Activated T-cell treated with anti-CD3 and anti-CD28 coated beads for 24 hours (primary cell): ENCODE data around the gene NACC2.
"Not testable (repeated sequence)": the region's sequence is repeated elsewhere in the genome, so short reads cannot be mapped to it uniquely, and the experiment has no call there.

ENCODE experiments used
- DNase-seq: peaks from one replicate; pipeline ENCODE4 v3.0.0-alpha.2; 2020; ENCODE audit warnings: low read depth

Gene NACC2

DNA sequence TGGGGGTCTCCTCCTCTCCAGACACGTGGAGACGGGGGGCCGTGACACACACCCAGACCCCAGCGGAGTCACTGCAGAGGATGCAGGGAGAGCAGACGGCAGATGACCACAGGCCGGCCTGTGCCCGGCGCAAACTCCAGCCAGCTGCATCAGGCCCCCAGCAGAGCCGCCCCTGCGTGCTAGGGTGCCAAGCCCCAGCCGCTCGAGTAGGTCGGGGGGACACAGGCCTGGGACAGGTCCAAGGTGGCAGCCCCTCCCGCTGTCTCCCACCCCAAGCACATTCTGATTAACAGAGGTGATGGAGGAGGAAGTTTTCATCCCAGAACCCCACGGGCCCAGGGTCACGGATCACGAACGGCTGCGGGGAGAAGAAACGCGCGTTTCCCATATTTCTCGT, 14.4 kb downstream of the NACC2 start:
- no peak for DNase-seq

DNA sequence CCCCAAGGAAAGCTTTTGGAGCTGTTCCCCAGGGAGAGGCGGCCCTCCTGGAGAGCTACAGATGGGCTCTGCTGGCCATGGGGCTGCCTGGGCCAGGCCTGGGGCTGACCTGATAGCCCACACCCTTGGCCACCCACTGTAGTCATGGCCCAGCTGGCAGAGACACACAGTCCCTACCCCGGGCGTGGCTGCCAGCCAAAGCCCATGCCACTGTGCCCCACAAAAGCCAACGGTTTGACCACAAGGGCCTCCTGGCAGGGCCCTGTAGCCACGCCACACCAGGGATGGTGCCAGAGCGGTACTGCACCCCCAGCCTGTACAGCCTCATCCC, 15.2 kb downstream of the NACC2 start:
- no peak for DNase-seq

DNA sequence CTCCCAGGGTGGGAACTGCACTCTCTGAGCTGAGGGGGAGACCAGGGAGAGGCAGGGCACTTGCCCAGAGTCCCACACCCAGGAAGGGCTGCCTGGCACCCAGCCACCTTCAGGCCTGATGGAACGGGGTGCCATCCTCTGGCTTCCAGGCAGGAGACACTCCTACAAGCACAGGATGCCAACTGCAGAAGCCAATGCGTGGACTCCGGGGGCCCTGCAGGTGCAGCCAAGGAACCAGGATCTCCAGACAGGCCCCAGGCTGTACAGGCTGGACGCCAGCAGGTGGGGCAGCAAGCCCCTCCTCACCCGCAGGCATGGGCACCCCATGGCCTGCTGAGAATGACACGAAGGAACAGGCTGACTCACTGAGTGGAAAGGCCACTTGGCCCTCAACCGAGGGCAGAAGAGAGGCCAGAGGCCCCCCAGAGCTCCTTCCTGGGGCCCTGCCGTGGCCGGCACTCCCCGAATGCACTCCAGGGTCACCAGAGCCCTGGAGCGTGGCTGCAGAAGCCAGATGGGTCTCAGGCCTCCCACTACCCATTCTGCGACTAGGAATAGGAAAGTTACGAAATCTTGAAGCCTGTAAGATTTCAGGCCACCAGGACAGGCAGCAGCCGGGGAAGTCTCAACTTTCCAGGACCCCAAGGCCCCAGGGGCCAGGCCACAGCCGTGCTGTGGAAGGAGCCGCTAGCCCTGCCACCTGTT, 15.7 kb downstream of the NACC2 start:
- no peak for DNase-seq

DNA sequence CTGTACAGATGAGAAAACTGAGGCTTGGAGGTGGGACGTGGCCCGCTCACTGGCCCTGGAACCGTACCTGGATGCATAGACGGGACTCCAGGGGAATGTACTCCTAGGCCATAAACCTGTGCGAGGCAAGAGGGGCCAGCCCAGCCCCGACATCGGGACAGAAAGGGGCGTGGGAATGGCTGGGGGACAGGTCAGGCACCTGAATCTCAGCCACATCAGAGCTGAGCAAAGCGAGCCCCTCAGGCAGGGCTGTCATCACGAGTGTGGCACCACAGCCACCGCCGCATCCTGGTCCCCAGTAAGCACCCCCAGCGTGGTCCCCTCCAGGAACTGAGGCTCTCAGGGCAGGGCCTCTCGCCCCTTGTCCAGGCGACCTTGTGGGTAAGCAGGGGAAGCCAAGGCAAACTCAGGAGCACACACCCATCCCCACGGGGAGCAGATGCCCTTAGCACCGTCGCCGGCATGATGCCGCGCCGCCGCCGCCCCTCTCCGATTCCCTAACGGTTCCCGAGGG, 16.5 kb downstream of the NACC2 start:
- no peak for DNase-seq

DNA sequence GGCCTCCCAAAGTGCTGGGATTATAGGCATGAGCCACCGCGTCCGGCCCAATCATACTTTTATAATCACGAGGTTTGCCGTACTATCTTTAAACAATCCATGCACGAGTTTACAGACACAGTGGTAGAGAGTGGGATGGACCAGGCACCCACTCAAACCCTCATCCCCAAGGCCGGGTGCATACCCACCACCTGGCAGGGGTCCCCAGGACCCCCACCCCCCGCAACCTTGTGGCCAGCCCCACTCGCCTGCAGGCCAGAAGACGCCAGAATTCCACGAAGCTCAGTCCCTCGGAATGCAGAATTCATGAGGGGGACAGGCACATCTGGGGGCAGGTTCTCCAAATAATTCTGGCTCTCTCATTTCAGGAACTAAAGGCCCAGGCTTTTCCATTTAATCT, 17.1 kb downstream of the NACC2 start:
- no peak for DNase-seq

DNA sequence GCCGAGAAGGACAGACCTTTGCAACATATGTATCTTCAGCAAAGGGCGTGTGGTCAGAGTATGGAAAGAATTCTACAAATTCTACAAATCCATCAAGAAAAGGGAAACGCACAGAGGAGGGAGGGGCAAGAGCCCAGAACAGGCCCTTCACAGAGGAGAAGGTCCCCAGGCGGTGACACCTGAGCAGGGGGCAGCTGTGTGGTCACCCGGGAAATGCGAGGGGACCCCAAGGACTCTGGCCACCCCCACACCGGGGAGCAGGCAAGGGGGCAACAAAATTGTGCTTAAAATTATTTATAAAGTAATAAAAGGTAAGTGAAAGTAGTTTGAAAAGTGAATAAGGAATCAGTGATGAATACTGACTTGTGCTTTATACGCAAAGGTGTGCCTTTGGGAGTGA, 17.6 kb downstream of the NACC2 start:
- DNase-seq, result no peak

DNA sequence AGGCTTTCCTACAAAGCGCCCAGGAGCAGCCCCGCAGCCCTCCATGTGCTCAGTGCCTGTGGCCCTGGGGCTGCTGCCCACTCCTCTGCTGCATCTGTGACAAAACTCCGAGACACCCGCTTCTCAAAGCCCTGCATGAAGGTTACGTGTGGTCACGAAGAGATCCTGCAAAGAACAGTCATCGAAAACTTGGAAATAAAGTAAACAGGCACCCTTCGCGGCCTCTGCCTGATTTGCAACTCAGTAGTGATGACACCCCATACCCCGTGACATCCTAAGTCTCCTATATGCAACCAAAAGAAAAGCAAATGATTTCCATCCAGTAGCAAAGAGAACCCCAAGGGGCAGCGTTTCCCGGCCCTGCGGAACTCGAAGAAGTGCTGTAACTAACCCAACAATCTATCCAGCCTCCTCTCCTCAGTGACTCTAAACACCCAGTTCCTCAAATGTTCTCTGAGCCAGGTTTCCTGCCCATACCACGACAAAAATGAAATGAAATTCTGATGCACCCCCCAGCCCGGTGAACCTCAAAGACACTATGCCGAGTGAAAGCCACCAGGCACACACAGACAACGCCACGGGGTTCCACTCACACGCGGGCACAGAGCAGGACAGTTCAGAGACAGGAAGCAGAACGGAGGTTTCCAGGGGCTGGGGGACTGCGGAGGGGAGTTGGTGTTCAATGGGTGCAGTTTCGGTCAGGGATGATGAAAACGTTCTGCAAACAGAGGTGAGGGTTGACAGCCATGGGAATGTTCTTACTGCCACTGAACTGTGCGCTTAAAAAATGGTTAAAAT, 19.0 kb downstream of the NACC2 start:
- DNase-seq, result no peak

DNA sequence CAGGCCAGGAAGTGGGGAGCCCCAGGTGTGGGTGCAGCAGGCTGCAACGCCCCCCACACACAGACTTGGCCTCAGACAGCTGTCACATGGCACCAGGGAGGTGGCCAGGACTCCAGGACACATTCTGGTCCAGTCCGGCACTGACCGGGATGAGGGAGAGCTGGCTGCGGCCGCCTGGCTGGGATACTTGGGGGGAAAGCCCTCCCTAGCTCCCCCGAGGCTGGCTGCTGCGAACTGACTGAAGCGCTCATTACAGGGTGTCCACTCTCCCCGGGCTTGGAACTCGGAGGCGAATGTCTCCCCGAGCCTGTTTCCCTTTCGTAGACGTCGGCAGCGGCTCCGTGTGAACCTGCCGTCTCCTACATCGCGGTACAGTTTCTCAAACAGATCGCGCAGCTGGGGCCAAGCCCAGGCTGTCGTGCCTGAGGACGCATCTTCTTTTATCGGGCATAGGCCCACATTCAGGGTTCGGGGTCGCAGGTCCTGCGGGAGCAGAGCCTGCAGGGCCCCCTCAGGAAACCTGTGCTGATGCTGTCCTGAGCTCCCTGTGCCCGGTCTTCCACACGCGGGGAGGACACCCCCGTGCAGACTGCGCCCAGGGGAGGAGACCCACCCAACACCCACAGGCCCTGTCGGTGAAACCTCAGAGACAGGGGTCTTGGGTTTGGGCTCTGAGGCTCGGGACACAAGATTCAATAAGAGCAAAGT, 19.8 kb downstream of the NACC2 start:
- no peak for DNase-seq

DNA sequence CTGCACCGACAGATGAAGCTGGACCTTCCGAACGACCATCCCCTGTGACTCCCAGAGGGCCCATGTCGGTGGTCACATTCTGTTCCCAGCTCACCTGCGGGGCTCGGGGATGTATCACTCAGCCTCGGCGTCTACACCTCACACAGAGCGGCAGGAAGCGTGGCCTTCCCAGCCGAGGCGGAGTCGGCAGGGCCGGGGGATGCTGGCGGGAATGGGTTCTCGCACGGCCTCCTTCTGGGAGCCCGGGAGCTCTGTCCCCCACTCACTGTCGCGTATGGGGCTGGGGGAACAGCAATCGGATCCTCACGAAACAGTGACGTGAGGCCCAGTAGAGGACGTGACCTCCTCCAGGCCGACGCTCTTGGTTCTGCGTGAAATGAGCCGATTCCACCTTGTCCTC, 20.4 kb downstream of the NACC2 start:
- DNase-seq, result no peak

DNA sequence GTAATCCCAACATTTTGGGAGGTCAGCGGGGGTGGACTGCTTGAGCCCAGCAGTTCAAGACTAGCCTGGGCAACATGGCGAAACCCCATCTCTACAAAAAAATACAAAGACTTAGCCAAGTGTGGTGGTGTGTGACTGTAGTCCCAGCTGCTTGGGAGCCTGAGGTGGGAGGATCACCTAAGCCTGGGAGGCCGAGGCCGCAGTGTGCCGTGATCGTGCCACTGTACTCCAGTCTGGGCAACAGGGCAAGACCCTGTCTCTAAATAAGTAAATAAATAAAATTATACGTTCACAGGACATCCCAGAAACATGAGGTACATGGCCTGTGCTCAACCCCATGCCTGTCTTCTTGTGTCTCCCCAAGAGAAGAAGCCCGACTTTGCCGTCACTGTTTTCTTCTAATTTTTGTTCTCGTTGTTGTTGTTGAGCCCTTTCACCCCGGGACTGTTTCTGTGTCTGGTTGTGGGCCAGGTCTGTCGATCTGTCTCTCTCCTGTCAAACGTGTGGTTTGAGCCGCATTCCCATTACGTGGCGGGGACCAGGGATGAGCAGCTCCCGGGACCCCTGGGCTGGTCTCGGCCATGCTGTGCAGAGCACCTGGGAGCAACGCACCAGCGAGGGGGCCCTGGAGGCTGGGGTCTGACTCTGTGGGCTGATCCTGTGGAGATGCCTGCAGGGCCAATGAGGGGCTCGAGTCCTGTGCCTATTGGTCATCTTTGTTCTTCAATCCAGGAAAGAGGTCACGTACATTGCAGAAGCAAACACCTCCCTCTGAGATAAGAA, 32.2 kb downstream of the NACC2 start:
- DNase-seq, result no peak

DNA sequence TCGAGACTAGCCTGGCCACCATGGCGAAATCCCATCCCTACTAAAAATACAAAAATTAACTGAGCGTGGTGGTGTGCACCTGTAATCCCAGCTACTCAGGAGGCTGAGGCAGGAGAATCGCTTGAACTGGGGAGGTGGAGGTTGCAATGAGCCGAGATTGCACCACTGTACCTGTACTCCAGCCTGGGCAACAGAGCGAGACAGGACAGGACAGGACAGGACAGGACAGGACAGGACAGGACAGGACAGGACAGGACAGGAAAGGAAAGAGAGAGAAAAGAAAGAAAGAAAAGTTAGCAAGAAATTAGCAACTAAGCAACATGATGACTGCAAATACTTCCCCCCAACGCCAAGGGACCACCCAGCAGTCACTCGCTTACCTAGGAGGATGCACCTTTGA, 33.2 kb downstream of the NACC2 start:
- DNase-seq, result not testable (repeated sequence)

DNA sequence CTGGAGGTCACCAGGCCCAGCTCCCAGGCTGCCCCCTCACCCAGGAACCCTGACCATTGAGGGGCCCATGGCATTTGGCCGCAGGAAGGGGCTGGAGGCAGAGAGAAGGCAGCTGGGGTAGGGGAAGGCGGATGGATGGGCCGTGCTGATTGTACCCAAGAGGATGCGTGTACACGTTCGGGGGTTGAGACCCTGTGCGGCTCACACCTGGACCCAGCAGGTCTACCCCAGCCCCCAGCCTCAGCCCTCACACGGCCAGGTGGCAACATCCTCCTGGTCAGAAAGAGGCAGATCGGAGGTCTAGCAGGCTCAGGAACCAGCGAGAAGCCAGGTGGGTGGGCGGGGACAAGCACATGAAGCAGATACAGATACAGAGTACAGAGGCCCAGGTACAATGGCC, 33.7 kb downstream of the NACC2 start:
- DNase-seq, result no peak

DNA sequence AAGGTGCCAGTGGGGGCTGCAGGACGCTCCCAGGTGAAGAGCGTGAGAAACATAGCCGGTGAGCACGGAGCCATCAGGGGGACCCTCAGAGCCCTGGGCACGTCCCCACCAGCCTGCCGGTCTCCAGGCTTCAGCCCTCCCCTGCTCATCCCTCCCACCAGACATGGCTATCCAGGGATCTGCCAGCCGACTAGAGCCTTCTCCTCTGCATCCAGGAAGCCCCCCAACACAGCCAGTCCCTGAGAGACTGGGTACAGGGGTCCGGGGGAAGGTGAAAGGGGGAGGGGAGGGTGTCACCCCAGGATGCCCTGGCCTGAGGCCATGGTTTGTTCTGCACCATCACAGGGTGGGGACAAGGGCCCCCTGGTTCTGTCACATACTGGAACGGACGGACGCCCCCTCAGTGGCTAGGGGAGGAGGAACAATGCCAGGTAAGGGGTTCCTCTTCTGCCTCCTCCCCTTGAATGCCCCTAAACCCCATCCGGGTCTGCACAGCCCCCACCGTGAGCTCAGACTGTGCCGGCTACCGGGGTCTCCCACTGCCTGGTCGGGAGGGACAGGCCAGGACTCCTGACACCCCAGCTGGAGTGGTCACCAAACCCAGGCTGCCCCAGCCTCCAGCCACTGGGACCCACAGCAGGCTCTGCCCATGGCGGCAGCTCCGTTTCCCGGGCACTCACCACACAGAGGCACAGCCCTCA, 34.3 kb downstream of the NACC2 start:
- no peak for DNase-seq

DNA sequence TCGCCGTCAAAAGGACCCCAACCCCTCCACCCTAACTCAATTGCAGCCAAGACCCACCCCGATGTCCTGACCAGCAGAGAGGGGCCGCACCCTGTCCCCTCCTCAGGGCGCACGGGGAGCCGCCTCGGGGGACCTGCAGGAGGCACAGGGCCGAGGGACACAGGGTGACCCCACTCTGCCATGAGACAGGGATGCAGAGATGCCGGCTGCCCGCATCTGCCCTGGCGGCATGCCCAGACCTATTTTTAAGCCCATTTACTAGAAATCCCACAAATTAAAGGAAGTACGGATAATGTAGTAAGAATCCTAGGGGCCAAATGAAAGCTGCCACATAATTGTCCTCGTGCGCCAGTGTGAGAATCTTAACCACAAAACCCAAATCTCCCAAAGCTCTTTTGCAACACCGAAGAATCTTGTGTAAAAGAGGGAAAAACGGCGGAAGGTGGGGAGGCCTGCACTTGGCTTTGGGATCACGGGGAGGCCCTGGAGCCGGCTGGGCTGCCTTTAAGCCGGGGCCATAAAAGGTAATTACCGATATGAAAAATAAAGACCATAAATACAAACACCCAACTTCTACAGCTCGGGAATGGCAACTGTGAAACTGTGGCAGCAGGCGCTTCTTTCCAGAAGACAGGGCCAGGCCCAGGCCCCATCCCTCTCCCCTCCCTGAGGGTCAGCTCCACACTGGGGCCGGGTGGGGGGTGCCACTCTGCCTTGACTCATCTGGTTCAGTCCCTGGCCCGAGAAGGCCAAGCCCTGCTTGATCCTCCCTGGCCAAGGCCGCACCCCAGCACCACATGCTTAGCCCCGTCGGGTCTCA, 35.0 kb downstream of the NACC2 start:
- DNase-seq, result no peak

DNA sequence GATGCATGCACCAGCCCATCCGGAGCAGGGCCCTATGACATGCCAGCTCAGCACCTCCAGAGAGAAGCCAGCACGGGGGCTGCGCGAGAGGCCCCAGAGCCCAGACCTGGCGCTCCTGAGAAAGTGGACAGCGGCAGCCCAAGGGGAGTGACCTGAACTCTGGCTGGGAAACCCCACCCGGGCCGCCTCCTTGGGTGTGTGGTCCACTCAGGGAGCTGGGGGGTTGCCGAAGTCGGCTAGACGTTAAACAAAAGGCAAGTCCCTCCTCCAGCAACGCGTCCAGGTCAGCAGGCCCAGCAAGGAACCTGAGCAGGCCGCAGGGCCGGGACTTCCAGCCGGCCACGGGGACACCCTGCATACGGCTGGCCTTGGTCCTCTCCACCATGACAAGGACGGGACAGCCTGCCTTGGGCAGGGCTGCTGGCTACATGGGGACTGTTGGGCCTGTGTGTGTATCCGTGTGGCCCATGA, 35.7 kb downstream of the NACC2 start:
- no peak for DNase-seq

DNA sequence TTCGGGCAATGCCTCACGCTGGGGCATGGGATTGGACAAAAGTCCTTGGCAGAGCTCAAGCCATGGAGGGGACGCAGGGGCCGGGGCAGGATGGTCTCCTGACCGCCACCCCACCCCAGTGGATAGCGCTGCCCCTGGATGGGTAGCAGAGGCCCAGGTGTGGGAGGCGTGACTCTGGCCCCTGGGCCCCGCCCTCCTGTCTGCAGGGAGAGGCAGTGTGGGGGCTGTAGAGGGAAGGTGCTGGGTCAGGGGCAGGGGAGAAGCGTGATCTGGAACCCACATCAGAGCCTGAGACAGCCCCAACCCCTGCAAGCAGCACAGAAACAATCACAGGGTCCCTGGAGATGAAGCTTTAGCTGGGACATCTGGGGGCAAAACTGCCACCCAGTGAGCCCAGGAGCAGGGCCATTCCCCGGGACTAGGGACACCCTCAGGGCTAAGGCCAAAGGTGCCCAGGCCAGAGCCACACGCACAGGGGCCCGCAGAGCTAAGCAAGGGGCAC, 36.2 kb downstream of the NACC2 start:
- DNase-seq, result no peak

DNA sequence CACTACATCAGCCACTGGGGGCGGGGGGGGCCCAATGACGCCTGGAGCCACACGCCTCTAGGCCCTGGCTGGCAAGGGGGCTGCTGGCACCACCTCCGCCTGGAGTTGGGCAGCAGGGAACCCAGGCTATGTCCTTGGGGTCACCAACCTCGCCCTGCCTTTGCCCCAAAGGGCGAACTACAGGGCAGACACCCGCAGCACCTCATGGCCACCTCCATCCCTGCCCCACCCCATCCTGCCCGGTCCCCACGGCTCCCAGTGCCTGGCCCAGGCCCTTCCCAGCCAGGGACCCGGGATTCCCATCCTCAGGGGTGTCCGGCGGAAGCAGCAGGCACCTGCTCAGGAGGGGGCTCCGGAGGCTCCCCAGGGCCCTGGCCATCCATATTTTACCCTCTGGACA, 37.0 kb downstream of the NACC2 start:
- DNase-seq, result no peak

DNA sequence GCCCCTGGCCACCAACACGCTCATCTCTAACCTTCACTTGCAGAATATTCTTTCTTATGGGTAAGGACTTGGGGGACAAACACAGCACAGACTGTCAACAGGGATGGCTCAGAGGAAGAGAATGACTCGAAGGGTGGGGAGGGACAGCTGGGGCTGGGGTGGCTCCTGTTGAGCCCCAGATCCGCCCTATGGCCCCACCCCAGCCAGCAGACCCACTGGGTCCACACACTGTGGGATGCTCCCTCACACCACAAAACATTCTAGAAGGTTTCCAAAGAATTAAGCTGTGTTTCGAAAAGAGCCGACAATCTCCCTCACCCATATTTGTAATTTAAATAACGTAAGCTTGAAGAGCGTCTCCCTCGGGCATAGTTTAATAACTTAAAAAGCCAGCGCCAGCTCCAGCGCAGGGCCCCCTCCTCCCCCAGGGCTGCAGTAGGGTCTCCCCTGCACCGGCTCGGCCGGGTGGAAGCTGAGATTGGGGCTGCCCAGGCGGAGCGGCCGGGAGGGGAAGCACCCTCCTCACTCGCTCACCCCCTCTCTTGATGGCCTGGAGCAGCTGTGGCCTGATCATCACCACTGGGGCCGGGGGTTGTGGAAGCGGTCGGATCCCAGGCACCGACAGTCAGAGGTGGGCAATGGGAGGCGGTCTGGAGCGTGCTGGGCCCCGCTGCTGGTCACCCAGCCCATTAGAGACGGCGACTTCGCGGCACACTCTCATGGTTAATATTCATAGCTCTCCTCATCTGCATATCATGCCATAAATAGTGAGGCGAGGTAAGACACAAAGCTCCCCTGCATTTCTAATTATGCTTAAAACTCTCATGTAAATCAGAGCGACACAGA, 37.6 kb downstream of the NACC2 start:
- DNase-seq, result no peak

DNA sequence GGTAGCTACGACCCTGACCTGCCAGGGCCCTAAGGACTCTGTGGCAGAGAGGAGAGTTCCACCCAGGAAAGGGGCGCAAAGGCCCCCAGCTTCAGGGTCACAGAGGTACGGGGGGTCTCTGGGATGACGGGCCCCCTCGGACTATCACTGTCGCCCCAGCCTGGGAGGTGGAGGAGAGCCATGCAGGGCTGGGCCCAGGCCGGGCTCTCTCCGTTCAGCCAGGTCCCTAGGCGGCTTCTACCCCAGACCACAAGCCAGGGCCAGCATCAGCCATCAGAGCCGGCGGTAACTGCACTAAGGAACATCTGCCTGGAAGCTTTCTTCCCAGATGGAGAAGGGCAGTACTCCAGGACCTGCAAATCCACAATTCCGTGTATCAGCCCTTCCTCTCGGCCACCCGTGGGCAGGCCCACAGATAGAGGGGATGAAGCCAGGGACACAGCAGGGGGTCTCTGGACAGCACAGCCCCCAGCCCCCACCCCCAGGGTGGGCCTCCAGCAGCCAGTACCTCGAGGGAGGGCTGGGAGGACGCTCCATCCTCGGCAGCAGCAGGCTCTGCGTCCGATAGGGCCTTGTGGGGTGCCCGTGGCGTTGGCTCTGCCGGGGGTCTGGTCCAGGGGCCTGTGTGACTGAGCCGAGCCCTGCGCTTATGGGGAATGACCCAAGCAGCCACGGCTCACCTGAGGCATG, 38.4 kb downstream of the NACC2 start:
- no peak for DNase-seq
